ENCODE results near the gene CACNA1C. TPM values are rescaled to one million over a fixed set of nuclear protein-coding genes. Genes with fewer than 3 reads are reported as not detected.

CACNA1C gene
- total RNA-seq, 1 donor from 2014 or later = 1.3 TPM

DNA sequence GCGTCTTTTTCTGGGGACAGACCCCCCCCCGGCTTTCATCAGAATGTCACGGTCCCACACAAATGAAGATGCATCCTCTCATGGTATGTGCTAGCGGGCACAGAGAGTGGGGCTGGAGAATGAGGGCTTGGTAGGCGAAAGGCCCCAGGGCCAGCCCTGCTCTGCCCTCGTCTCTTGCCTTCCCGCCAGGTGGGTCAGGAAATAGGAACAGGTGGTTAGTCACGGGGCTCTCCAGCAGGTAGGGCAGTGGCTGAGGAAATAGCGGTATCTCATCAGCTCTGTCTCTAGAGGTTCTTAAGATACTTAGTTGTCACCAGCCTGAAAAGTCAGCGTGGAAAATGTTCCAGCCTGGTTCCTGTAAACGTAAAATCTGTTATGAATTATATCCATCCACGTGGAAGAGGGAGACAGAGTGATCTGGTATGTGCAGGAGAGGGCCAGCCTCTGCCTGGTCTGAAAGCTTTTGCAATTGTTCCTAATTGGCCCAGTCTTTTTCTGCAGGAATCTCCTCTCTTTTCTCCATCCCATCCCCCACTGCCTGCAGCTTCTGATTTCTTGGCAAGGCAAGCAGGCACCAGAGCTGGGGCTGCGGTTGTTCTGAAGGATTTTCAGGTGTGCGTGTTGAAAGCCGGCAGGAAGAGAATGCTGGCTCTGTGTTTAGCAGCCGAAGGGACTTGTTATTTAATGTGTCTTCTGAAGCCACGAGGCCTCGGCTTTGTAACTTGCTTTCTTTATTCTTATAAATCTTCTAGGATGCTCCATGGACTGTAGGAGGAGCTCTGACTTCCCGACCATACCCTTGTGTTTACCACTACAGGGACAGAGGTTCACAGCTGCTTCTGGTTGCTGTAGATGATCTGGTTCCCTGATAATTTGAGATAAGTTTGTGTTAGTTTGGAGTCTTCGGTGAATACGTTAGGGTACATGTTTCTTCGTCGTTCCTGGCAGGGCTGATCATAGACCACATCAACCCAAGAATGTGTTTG, 131.1 kb downstream of the CACNA1C start:
- DNase-seq (ENCODE audit: low read depth) = no peak
- Histone ChIP-seq H3K27me3 (ENCODE audit: control insufficient read depth, insufficient read depth, low read length) (no peaks in the 10 kb centered on the region), H3K4me3 (ENCODE audit: low read depth, low read length) (no peak overlapping the region), H3K36me3 (ENCODE audit: control insufficient read depth, insufficient read depth, low read length) (no peaks in the 10 kb centered on the region)
- TF ChIP-seq, protein P1, sequence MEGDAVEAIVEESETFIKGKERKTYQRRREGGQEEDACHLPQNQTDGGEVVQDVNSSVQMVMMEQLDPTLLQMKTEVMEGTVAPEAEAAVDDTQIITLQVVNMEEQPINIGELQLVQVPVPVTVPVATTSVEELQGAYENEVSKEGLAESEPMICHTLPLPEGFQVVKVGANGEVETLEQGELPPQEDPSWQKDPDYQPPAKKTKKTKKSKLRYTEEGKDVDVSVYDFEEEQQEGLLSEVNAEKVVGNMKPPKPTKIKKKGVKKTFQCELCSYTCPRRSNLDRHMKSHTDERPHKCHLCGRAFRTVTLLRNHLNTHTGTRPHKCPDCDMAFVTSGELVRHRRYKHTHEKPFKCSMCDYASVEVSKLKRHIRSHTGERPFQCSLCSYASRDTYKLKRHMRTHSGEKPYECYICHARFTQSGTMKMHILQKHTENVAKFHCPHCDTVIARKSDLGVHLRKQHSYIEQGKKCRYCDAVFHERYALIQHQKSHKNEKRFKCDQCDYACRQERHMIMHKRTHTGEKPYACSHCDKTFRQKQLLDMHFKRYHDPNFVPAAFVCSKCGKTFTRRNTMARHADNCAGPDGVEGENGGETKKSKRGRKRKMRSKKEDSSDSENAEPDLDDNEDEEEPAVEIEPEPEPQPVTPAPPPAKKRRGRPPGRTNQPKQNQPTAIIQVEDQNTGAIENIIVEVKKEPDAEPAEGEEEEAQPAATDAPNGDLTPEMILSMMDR (IDR thresholded peaks at IDR 0.05; ENCODE audit: insufficient read depth, low read length, poor library complexity, severe bottlenecking) = peak; percentile 24

DNA sequence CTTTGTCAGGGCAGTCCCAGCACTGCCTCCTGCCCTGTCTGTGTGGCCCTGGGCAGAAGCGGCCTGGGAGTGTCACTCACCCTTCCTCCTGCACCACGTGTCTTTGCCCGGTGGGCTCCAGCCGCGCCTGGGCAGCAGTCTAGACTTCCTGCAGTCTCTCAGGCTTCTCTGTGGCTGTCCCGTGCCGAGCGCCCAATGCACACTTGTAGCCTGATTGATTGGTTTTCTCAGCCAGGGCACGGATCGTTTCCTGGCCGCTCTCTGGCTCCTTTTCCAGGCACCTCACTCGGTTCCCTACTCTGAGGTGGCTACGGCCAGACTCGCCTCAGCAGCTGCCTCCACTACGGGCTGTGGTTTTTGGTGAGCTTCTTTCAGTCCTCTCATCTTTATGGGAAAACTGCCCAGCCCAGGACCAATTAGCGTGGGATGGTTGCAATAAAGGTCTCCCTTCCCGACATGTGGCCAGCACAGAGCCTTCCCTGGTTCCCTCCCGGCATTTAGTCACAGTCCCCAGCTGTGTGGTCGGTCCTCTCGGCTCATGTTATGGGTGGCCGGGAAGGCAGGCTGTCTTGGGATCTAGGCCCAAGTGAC, 133.1 kb downstream of the CACNA1C start:
- Histone ChIP-seq H3K27me3 (ENCODE audit: control insufficient read depth, insufficient read depth, low read length) (no peaks in the 10 kb centered on the region), H3K36me3 (ENCODE audit: control insufficient read depth, insufficient read depth, low read length) (no peaks in the 10 kb centered on the region), H3K4me3 (ENCODE audit: low read depth, low read length) (no peak overlapping the region)
- no peak for DNase-seq (ENCODE audit: low read depth)
- TF ChIP-seq, protein P1 (IDR thresholded peaks at IDR 0.05; ENCODE audit: insufficient read depth, low read length, poor library complexity, severe bottlenecking) = no peak

DNA sequence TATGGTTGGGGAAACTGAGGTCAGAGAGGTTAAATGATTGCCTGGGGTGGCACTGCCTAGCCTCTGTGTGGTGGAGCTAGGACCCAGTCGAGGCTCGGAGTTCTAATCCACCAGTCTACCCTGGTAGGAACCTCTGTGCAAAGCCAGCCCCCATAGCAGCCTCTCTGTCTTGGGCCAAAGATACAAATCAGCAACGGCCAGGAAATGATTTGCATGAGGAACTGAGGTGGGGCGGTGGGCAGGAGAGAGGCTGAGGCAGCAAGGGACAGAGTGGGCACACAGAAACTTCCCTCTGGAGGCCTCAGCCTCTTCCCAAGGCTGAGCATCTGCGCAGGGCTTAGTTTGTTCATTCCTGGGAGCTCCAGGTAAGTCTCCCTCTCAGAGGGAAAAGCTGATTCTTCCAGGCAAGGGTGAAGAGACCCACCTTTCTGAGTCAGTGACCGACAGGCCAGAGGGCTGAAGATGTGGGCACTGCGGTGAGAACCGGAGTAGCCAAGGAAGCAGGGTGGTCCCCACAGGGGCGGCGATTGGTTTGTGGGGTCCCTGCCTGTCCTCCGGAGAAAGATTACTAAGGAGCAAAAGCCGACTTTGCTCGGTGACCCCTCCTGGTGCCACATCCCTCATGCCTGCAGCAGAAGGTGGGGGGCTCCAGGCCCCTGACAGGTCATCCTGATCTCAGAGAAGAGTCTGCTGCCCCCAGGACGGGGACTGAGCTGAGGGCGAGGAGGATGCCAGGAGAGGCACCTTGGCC, 134.6 kb downstream of the CACNA1C start:
- no peak overlapping the region for H3K4me3 ChIP-seq (ENCODE audit: low read depth, low read length)
- no peaks in the 10 kb centered on the region for H3K27me3 ChIP-seq (ENCODE audit: control insufficient read depth, insufficient read depth, low read length)
- H3K36me3 ChIP-seq (ENCODE audit: control insufficient read depth, insufficient read depth, low read length) = no peaks in the 10 kb centered on the region
- TF ChIP-seq, protein P1 (IDR thresholded peaks at IDR 0.05; ENCODE audit: insufficient read depth, low read length, poor library complexity, severe bottlenecking) = no peak
- no peak for DNase-seq (ENCODE audit: low read depth)

DNA sequence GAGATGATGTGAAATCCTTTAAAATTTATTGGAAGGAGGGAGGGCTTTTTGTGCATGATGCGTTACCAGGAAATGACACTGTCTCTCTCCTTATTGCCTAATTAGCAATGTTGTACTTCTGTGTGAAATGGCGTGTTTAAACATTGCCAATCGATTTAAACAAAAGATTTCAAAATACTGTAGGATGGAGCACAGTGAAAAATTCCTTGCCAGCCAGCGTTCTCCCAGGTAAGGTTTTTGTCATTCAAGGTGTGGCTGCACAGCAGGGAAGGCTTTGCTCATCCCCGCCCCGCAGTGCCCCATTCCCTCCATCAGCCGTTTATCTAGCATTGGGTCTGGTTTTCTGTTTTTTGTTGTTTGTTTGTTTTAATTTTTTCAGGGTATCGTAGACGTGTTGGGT, 137.3 kb downstream of the CACNA1C start:
- H3K4me3 ChIP-seq (ENCODE audit: low read depth, low read length) = no peak overlapping the region
- TF ChIP-seq, protein P1 (IDR thresholded peaks at IDR 0.05; ENCODE audit: insufficient read depth, low read length, poor library complexity, severe bottlenecking) = no peak
- no peaks in the 10 kb centered on the region for H3K36me3 ChIP-seq (ENCODE audit: control insufficient read depth, insufficient read depth, low read length)
- no peaks in the 10 kb centered on the region for H3K27me3 ChIP-seq (ENCODE audit: control insufficient read depth, insufficient read depth, low read length)
- no peak for DNase-seq (ENCODE audit: low read depth)

GRCh38 chr12:2190896-2191533, 138.2 kb downstream of the CACNA1C start:
- no peaks in the 10 kb centered on the region for H3K27me3 ChIP-seq (ENCODE audit: control insufficient read depth, insufficient read depth, low read length)
- TF ChIP-seq, protein P1 (IDR thresholded peaks at IDR 0.05; ENCODE audit: insufficient read depth, low read length, poor library complexity, severe bottlenecking) = no peak
- H3K4me3 ChIP-seq (ENCODE audit: low read depth, low read length) = no peak overlapping the region
- DNase-seq (ENCODE audit: low read depth) = no peak
- H3K36me3 ChIP-seq (ENCODE audit: control insufficient read depth, insufficient read depth, low read length) = no peaks in the 10 kb centered on the region

Data from kidney epithelial cell (primary cell).